Fibroblast of lung (primary cell): Measurements from ENCODE around the gene C20orf204. TPM values are rescaled to one million over a fixed set of nuclear protein-coding genes. Genes with fewer than 3 reads are reported as not detected.

Experiments
- DNase-seq, 2 donors: peaks; one replicate each; pipeline versions ENCODE4 v3.0.0 to v3.0.0-alpha.2; 2010; ENCODE audit warnings: low read depth in 2 of 2
- H2AFZ ChIP-seq: 2 replicates; pipeline ENCODE4 v1.5.1; 2012; ENCODE audit warnings: low read length, control low read depth, inconsistent platforms
- H3K27ac ChIP-seq: 2 replicates; pipeline ENCODE4 v1.5.1; 2011; ENCODE audit warnings: low read length, control low read depth; ENCODE audit not compliant: insufficient read depth
- H3K27me3 ChIP-seq: 2 replicates; pipeline ENCODE4 v1.5.1; 2011; ENCODE audit warnings: mild to moderate bottlenecking, low read length; ENCODE audit not compliant: control insufficient read depth, insufficient read depth
- H3K36me3 ChIP-seq: 2 replicates; pipeline ENCODE4 v1.5.1; 2011; ENCODE audit warnings: low read length; ENCODE audit not compliant: control insufficient read depth, insufficient read depth
- H3K4me1 ChIP-seq: 2 replicates; pipeline ENCODE4 v1.5.1; 2011; ENCODE audit warnings: low read length; ENCODE audit not compliant: control insufficient read depth, insufficient read depth; ENCODE audit errors: extremely low read depth
- H3K4me2 ChIP-seq: 2 replicates; pipeline ENCODE4 v1.5.1; 2011; ENCODE audit warnings: low read length, control low read depth; ENCODE audit not compliant: insufficient read depth; ENCODE audit errors: extremely low read depth
- H3K4me3 ChIP-seq, 4 experiments: fragments of 200-600 bp in 1 of 4; sonication (generic) in 1 of 4; replicated peaks in 1 of 4; 2 replicates each; pipeline ENCODE4 v1.5.1; 2011 to 2016; ENCODE audit warnings: low read length in 4 of 4, low read depth in 3 of 4, mild to moderate bottlenecking in 3 of 4, control low read depth in 2 of 4, inconsistent platforms in 1 of 4, mixed read lengths in 1 of 4; ENCODE audit not compliant: insufficient read depth in 1 of 4; ENCODE audit errors: control extremely low read depth in 1 of 4
- H3K79me2 ChIP-seq: 2 replicates; pipeline ENCODE4 v1.5.1; 2012; ENCODE audit warnings: mild to moderate bottlenecking, low read length, inconsistent platforms; ENCODE audit not compliant: control insufficient read depth, insufficient read depth
- H3K9ac ChIP-seq: 2 replicates; pipeline ENCODE4 v1.5.1; 2011; ENCODE audit warnings: mild to moderate bottlenecking, low read length, control low read depth; ENCODE audit not compliant: insufficient read depth
- H3K9me3 ChIP-seq: 2 replicates; pipeline ENCODE4 v1.5.1; 2012; ENCODE audit warnings: low read depth, low read length; ENCODE audit not compliant: control insufficient read depth, insufficient read depth
- H4K20me1 ChIP-seq: 2 replicates; pipeline ENCODE4 v1.5.1; 2011; ENCODE audit warnings: low read length; ENCODE audit not compliant: control insufficient read depth, insufficient read depth; ENCODE audit errors: extremely low read depth
- EZH2 ChIP-seq: IDR thresholded peaks from 2 replicates; pipeline ENCODE4 v1.5.1; 2012; ENCODE audit warnings: low read length, control low read depth, mild to moderate bottlenecking; ENCODE audit errors: missing control alignments
- polyA plus RNA-seq, 2 donors: library from polyadenylated mRNA; depleted of rRNA in 1 of 2; stranded (reverse) in 1 of 2; unstranded in 1 of 2; fragments of >200 nt; gene quantifications; 2 replicates each; pipeline ENCODE4 v1.2.1, GENCODE V29; 2011 to 2012; ENCODE audit warnings: missing spikeins in 1 of 2
- total RNA-seq: library from RNA; depleted of rRNA; stranded (reverse); fragments of >200 nt; gene quantifications from 2 replicates; pipeline ENCODE4 v1.2.1, GENCODE V29; 2014
- TF ChIP-seq, protein P1 (sequence below), 2 donors: IDR thresholded peaks in 1 of 2; conservative IDR thresholded peaks in 1 of 2; 1 replicate in 1 of 2; 2 replicates in 1 of 2; pipeline ENCODE4 v1.5.1; 2011 to 2012; ENCODE audit warnings: low read length in 2 of 2, control low read depth in 1 of 2, inconsistent platforms in 1 of 2, low read depth in 1 of 2, mild to moderate bottlenecking in 1 of 2

The C20orf204 gene
- total and polyA plus RNA-seq, 2 donors (not counting 1 experiment from before 2014, with no cell fraction given) = 0.02 to 0.66 TPM

DNA sequence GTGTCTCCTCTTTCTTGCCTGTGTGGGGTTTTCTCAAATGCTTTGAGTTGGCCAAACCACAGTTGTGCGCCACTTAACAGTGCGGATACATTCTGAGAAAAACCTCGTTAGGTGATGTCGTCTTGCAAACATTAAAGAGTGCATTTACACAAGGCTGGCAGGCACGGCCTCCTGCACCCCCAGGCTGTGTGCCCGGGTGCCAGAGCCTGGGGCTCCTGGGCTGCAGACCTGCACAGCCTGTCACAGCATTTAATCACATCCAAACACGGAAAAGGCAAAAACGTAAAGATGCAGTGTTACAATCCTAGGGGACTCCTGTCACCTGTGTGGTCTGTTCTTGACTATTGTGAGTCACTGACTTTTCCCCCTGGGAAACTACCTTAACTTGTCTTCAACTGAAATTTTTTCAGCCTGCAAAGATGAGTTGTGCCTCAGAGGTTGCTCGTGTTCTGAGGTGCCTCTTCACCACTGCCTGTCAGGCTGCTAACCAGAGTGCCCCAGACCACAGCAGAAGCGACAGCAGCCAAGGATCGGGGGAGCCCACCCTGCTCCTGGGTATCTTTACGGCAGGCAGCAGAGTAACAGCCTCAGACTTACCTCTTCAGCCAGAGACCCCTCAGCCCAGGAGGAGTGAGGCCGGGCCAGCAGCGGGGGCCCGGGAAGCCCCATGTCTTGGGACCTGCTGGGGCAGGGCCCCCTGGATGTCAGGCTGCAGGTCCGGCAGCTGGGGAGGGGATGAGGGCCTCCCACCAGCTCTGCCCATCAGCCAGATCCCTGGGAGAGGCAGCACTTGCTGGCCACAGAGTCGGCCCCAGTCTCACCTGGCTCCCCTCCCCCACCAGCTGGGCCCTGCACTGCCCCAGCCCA is 683 bp upstream of the C20orf204 start:
- Histone ChIP-seq H4K20me1 (no peaks in the 10 kb centered on the region), H3K4me3 (no peak overlapping the region), H3K9me3 (no peaks in the 10 kb centered on the region), H3K4me1 (no peaks in the 10 kb centered on the region), H3K9ac (no peak overlapping the region), H3K36me3 (peaks cover 15% of the 10 kb centered on the region), H2AFZ (no peak overlapping the region), H3K4me2 (no peak overlapping the region), H3K27ac (no peak overlapping the region), H3K79me2 (no peaks in the 10 kb centered on the region), H3K27me3 (peaks cover 5% of the 10 kb centered on the region)
- DNase-seq = no peak
- no peak for TF ChIP-seq EZH2
- TF ChIP-seq, protein P1, sequence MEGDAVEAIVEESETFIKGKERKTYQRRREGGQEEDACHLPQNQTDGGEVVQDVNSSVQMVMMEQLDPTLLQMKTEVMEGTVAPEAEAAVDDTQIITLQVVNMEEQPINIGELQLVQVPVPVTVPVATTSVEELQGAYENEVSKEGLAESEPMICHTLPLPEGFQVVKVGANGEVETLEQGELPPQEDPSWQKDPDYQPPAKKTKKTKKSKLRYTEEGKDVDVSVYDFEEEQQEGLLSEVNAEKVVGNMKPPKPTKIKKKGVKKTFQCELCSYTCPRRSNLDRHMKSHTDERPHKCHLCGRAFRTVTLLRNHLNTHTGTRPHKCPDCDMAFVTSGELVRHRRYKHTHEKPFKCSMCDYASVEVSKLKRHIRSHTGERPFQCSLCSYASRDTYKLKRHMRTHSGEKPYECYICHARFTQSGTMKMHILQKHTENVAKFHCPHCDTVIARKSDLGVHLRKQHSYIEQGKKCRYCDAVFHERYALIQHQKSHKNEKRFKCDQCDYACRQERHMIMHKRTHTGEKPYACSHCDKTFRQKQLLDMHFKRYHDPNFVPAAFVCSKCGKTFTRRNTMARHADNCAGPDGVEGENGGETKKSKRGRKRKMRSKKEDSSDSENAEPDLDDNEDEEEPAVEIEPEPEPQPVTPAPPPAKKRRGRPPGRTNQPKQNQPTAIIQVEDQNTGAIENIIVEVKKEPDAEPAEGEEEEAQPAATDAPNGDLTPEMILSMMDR (conservative IDR thresholded peaks at IDR 0.05 in 1 of 2, IDR thresholded peaks at IDR 0.05 in 1 of 2; ENCODE audit: low read depth in 1 of 2, low read length in 2 of 2) = no peak

DNA sequence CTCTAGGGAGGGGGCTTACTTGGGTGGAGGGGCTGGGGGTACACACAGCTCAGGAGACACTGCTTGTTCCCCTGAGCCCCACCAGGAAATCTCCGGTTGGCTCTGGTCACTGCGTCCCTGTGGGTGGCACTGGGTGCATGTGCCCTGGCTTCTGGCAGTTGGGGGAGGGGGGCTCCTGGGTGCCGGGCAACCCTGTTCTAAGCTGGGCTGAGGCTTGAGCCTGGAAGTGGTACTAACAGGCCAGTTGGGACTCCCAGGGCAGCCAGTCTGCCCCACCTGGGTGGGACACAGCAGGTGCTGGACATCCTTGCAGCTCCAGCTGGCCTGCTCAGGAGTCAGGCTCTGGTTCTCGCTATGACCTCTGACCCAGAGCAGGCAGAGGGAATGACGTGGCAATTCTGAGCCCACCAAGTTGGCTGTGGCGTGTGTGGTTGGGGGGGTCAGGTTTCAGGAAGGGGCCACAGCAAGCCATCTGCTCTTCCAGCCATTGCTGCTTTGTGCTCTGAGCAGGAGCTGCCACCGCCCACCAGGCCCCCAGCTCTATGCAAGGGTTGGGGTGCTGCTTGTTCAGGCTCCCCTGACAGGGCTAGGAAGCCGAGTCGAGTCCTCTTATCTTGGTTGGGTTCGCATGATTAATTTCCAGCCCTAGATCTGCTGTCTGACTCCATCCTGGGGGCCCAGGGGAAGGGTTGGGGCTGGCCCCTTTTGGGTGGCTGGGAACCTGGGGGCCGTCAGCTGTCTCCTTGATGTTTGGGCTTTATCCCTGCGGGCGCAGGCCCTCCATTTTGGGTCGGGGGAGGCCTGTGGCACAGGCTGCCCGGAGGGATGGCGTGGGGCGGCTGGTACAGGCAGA is 590 bp downstream of the C20orf204 start:
- no peak overlapping the region for H3K9ac ChIP-seq
- H3K36me3 ChIP-seq = peaks cover 12% of the 10 kb centered on the region
- no peak overlapping the region for H3K4me3 ChIP-seq
- no peak overlapping the region for H3K27ac ChIP-seq
- H3K4me1 ChIP-seq = no peaks in the 10 kb centered on the region
- H3K9me3 ChIP-seq = no peaks in the 10 kb centered on the region
- TF ChIP-seq, protein P1 (conservative IDR thresholded peaks at IDR 0.05 in 1 of 2, IDR thresholded peaks at IDR 0.05 in 1 of 2; ENCODE audit: low read depth in 1 of 2, low read length in 2 of 2) = no peak
- no peak overlapping the region for H3K4me2 ChIP-seq
- peaks cover 18% of the 10 kb centered on the region for H3K27me3 ChIP-seq
- H4K20me1 ChIP-seq = no peaks in the 10 kb centered on the region
- H2AFZ ChIP-seq = no peak overlapping the region
- peak in 1 of 2 donors; percentile 41 for DNase-seq
- H3K79me2 ChIP-seq = no peaks in the 10 kb centered on the region

DNA sequence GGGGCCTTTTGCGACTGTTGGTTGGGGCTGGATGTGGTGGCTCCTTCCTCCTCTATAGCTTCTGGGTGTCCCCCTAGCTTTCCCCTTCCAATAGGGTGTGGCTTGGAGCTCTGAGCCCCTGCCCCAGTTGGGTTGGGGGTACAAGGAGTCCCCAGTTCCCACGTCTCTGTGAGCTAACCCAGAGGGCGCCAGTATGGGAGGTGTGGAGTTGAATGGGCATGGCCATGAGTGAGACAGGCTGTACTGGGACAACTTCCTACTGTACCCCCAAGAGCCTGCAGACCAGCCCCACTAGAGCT is 1.2 kb downstream of the C20orf204 start:
- DNase-seq = no peak
- no peak overlapping the region for H3K4me2 ChIP-seq
- TF ChIP-seq, protein P1 (conservative IDR thresholded peaks at IDR 0.05 in 1 of 2, IDR thresholded peaks at IDR 0.05 in 1 of 2; ENCODE audit: low read depth in 1 of 2, low read length in 2 of 2) = no peak
- no peak for TF ChIP-seq EZH2
- H3K36me3 ChIP-seq = peaks cover 8% of the 10 kb centered on the region
- H3K9me3 ChIP-seq = no peaks in the 10 kb centered on the region
- H3K27ac ChIP-seq = no peak overlapping the region
- peaks cover 23% of the 10 kb centered on the region for H3K27me3 ChIP-seq
- no peak overlapping the region for H2AFZ ChIP-seq
- H3K4me1 ChIP-seq = no peaks in the 10 kb centered on the region
- H4K20me1 ChIP-seq = no peaks in the 10 kb centered on the region
- H3K4me3 ChIP-seq = no peak overlapping the region
- H3K79me2 ChIP-seq = no peaks in the 10 kb centered on the region
- no peak overlapping the region for H3K9ac ChIP-seq
